ENCODE data around the gene LCN10.

DNA sequence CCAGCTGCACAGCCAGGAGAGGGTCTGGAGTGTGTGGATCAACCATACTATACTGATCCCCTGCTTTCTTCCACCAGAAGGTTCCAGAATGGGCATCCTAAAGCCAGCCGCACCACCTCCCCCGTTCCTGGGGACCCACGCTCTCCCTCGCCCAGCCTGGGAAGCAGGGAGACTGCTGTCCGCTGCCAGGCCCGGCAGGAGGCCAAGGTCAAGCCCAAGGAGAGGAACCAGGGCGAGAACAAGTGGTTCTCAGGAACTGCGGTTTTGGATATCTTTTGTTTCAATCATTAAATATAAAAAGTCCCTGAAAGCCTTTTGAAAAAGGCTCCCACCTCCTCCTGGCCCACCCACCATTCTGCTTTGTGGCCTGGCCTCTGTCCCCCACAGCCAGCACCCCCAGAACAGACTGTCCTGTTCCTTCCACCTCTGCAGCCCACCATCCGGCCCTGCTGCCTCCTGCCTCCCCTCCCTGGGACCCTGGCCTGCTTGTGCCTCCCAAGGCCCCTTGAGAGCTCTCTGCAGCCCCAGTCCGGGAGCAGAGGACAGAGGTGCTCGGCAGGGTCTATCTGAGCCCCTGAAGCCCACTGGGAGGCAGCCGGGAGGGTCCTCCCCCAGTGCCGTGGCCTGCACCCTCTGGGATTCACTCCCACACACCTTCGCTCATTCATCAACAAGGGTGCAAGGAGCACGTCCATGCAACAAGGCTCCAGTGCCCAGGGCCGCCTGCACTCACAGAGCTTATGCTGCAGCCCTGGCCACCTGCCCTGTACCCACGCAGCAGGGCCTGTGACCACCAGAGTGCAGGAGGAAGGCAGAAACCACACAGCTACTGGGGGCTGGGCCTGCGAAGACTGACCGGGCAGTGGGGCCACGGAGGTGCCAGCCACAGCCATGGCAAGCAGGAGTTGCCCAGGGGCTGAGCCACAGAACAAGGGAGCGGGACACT is 6.2 kb upstream of the LCN10 start:
- TF ChIP-seq EZH2 (IDR thresholded peaks at IDR 0.05; ENCODE audit: insufficient read depth, poor library complexity, severe bottlenecking) (no peak), EZH2phosphoT487 (IDR thresholded peaks at IDR 0.05; ENCODE audit: insufficient read depth, low read depth) (no peak)
